Stomach (tissue), 9 donors: ENCODE measurements around the gene VRTN. TPM values are rescaled to one million over a fixed set of nuclear protein-coding genes. Genes with fewer than 3 reads are reported as not detected.

Experiments
- DNase-seq, 2 donors: peaks; one replicate each; pipeline versions ENCODE4 v3.0.0 to v3.0.0-alpha.2; 2013 to 2019
- H3K27ac ChIP-seq, 5 donors: fragments of 200-600 bp in 4 of 5; sonication (generic) in 4 of 5; one replicate each; pipeline ENCODE4 v1.5.1; 2013 to 2019; ENCODE audit warnings: mild to moderate bottlenecking in 1 of 5, moderate library complexity in 1 of 5
- H3K27me3 ChIP-seq, 3 donors: fragments of 200-600 bp; sonication (generic); one replicate each; pipeline ENCODE4 v1.5.1; 2017 to 2019; ENCODE audit warnings: mixed run types in 1 of 3
- H3K36me3 ChIP-seq, 4 donors: fragments of 200-600 bp; sonication (generic); 1 replicate in 3 of 4; 2 replicates in 1 of 4; pipeline ENCODE4 v1.5.1; 2016 to 2019
- H3K4me1 ChIP-seq, 4 donors: fragments of 200-600 bp; sonication (generic); one replicate each; pipeline ENCODE4 v1.5.1; 2016 to 2019
- H3K4me3 ChIP-seq, 4 donors: fragments of 200-600 bp; sonication (generic) in 3 of 4; one replicate each; pipeline ENCODE4 v1.5.1; 2016 to 2019; ENCODE audit warnings: mild to moderate bottlenecking in 1 of 4
- H3K9me3 ChIP-seq, 4 donors: fragments of 200-600 bp; sonication (generic); one replicate each; pipeline ENCODE4 v1.5.1; 2016 to 2019
- CTCF ChIP-seq, 7 experiments: fragments of 450-650 bp in 4 of 7; fragments of 200-600 bp in 3 of 7; sonication (generic) in 3 of 7; IDR thresholded peaks; one replicate each; pipeline ENCODE4 v1.5.1; 2016 to 2019; ENCODE audit warnings: antibody characterized with exemption in 7 of 7, control low read depth in 2 of 7, mild to moderate bottlenecking in 1 of 7
- EP300 ChIP-seq: sonication (generic); formaldehyde crosslinking; IDR thresholded peaks from one replicate; pipeline ENCODE4 v1.6.1; 2017; ENCODE audit warnings: antibody characterized with exemption
- POLR2A ChIP-seq, 4 donors: fragments of 450-650 bp; IDR thresholded peaks; one replicate each; pipeline ENCODE4 v1.6.1; 2016; ENCODE audit warnings: antibody characterized with exemption in 4 of 4, control low read depth in 2 of 4, mild to moderate bottlenecking in 1 of 4, moderate library complexity in 1 of 4
- POLR2AphosphoS5 ChIP-seq, 3 donors: sonication (generic); formaldehyde crosslinking; IDR thresholded peaks; one replicate each; pipeline ENCODE4 v1.6.1; 2016; ENCODE audit warnings: antibody characterized with exemption in 3 of 3
- WGBS, 5 donors: extraction: QIAGEN DNeasy Blood & Tissue Kit in 3 of 5; methylation state at CpG; one replicate each; pipeline versions ENCODE4 v1.1.5 to v1.1.7; 2013 to 2018; 5-methylcytosine and 5-hydroxymethylcytosine counted together
- intact Hi-C: fragments of 100-400 bp; cut with DNase I; formaldehyde crosslinking; loops from one replicate; pipeline ENCODE4 v1.15.1; 2023; ENCODE audit warnings: low total_unique reads
- polyA plus RNA-seq, 3 donors: library from polyadenylated mRNA; stranded (reverse); fragments of 200-250 nt; gene quantifications; one replicate each; pipeline ENCODE4 v1.2.3, GENCODE V29; 2013
- total RNA-seq, 5 donors: library from RNA; depleted of rRNA; stranded (reverse); fragments of >200 nt; gene quantifications; one replicate each; pipeline versions ENCODE4 v1.1.0 to v1.2.3, GENCODE V29; 2014 to 2016
- donor health status: healthy with polysubstance abuse.
- donor health status: Bipolar disorder and iron deficiency.
- donor health status: healthy.

The VRTN gene
- total and polyA plus RNA-seq, 8 donors = not detected

DNA sequence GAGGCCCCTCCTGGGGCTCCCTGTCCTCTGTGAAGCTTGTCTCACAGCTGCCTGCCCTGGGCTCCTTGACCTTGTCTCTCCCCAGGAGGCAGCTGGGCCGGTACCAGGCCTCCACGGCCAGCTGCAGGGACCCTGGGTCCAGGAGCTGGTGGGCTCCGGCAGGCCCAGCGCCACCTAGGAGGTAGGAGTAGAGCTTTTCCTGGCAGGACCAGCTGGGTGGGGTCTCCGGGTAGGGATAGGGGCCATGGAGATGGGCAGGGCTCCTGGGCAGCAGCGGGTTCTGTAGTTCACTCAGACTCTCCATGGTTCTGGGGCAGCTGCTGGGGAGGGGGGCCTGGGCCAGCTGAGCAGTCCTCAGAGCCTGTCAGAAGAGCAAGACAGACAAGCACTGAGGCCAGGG lies 61.2 kb downstream of the VRTN start:
- TF ChIP-seq EP300 (no peak), CTCF (IDR thresholded peaks at IDR 0.05) (no peak), POLR2A (IDR thresholded peaks at IDR 0.05) (no peak), POLR2AphosphoS5 (IDR thresholded peaks at IDR 0.05) (no peak)
- Histone ChIP-seq H3K4me3 (no peak overlapping the region), H3K9me3 (no peaks in the 10 kb centered on the region), H3K27me3 (peaks cover 0 to 79% (median 11%) of the 10 kb centered on the region in 3 donors), H3K4me1 (no peaks in the 10 kb centered on the region), H3K27ac (no peak overlapping the region), H3K36me3 (no peaks in the 10 kb centered on the region)
- intact Hi-C loops = no loop called here
- DNase-seq = no peak
- 79 to 95% (median 81%) methylated on average over 3 to 6 of the region's 6 CpGs; no CpG with 5 or more reads in 1 of the 5 donors for WGBS, 5 donors

Other genes starting within 250 kb of the VRTN start
- not detected for gene VSX2, start 109.0 kb upstream of the VRTN start, total RNA-seq
- gene VSX2, start 109.0 kb upstream of the VRTN start, polyA plus RNA-seq = not detected
- 100 to 1,000 TPM in 1 of 5 donors, 10 to 100 TPM in 4; 31.3 to 108 (median 44.3) TPM for gene ABCD4, start 45.5 kb upstream of the VRTN start, total RNA-seq
- 10 to 100 TPM; 18.1 to 32.1 (median 19.7) TPM for gene ABCD4, start 45.5 kb upstream of the VRTN start, polyA plus RNA-seq
- not detected for gene SYNDIG1L, start 77.7 kb downstream of the VRTN start, total RNA-seq
- gene SYNDIG1L, start 77.7 kb downstream of the VRTN start, polyA plus RNA-seq = not detected
- 100 to 1,000 TPM in 3 of 5 donors, 10 to 100 TPM in 2; 62.6 to 186 (median 103) TPM for gene NPC2, start 144.8 kb downstream of the VRTN start, total RNA-seq
- gene NPC2, start 144.8 kb downstream of the VRTN start, polyA plus RNA-seq = 100 to 1,000 TPM; 124 to 152 (median 134) TPM
- 10 to 100 TPM in 3 of 5 donors, not detected in 2; 15.2 to 34.3 (median 27.2) TPM for gene ISCA2, start 145.3 kb downstream of the VRTN start, total RNA-seq
- gene ISCA2, start 145.3 kb downstream of the VRTN start, polyA plus RNA-seq = 10 to 100 TPM; 22.1 to 31.9 (median 22.8) TPM